HepG2 (cell line): ENCODE measurements around the gene RNASE13. TPM values are rescaled to one million over a fixed set of nuclear protein-coding genes. Genes with fewer than 3 reads are reported as not detected.
A peak's percentile ranks its signal among the peaks of the same experiment; 100 is the strongest.

Source experiments
- AGO1 ChIP-seq: fragments of 200-400 bp; formaldehyde crosslinking; IDR thresholded peaks from 2 replicates; pipeline ENCODE4 v1.6.1; 2017; ENCODE audit warnings: mild to moderate bottlenecking, low read depth, low read length, moderate library complexity; ENCODE audit not compliant: poor library complexity, severe bottlenecking
- FOXO1 ChIP-seq: sonication (generic); formaldehyde crosslinking; IDR thresholded peaks from 2 replicates; pipeline ENCODE4 v1.4.0; 2020; ENCODE audit warnings: missing genetic modification reagents
- HNRNPLL ChIP-seq: fragments of 200-400 bp; formaldehyde crosslinking; IDR thresholded peaks from 2 replicates; pipeline ENCODE4 v1.6.1; 2017; ENCODE audit warnings: mild to moderate bottlenecking, low read depth, low read length; ENCODE audit not compliant: poor library complexity, severe bottlenecking
- IRF2 ChIP-seq: IDR thresholded peaks from 2 replicates; pipeline ENCODE4 v1.6.1; 2018; ENCODE audit warnings: missing genetic modification reagents, missing compliant biosample characterization
- KLF6 ChIP-seq: IDR thresholded peaks from 2 replicates; pipeline ENCODE4 v1.8.0; 2016; ENCODE audit warnings: missing biosample characterization, missing genetic modification reagents
- NR2C2 ChIP-seq: sonication (generic); formaldehyde crosslinking; IDR thresholded peaks from 2 replicates; pipeline ENCODE4 v1.4.0; 2020; ENCODE audit warnings: missing genetic modification reagents, mild to moderate bottlenecking, moderate library complexity, borderline replicate concordance
- PITX1 ChIP-seq: sonication (generic); formaldehyde crosslinking; IDR thresholded peaks from 2 replicates; pipeline ENCODE4 v1.5.1; 2020; ENCODE audit warnings: mild to moderate bottlenecking, missing genetic modification reagents
- PTBP1 ChIP-seq: fragments of 200-400 bp; formaldehyde crosslinking; IDR thresholded peaks from 2 replicates; pipeline ENCODE4 v1.6.1; 2018; ENCODE audit warnings: low read length, low read depth; ENCODE audit not compliant: poor library complexity, severe bottlenecking
- RORA ChIP-seq: sonication (generic); formaldehyde crosslinking; IDR thresholded peaks from 2 replicates; pipeline ENCODE4 v1.5.0; 2020; ENCODE audit warnings: mild to moderate bottlenecking, missing genetic modification reagents, moderate library complexity
- SMAD9 ChIP-seq: sonication (generic); formaldehyde crosslinking; IDR thresholded peaks from 2 replicates; pipeline ENCODE4 v1.5.1; 2020; ENCODE audit warnings: mild to moderate bottlenecking, missing genetic modification reagents
- SOX6 ChIP-seq, 2 experiments: fragments of 450-650 bp in 1 of 2; sonication (generic) in 1 of 2; formaldehyde crosslinking in 1 of 2; IDR thresholded peaks; 2 replicates each; pipeline versions ENCODE4 v1.4.0 to v1.6.1; 2017 to 2020; ENCODE audit warnings: antibody characterized with exemption in 1 of 2, mild to moderate bottlenecking in 1 of 2, missing genetic modification reagents in 1 of 2
- SP140L ChIP-seq: sonication (generic); formaldehyde crosslinking; IDR thresholded peaks from 2 replicates; pipeline ENCODE4 v1.4.0; 2020; ENCODE audit warnings: missing genetic modification reagents, borderline replicate concordance
- ZIK1 ChIP-seq: sonication (generic); formaldehyde crosslinking; IDR thresholded peaks from 2 replicates; pipeline ENCODE4 v1.5.0; 2020; ENCODE audit warnings: mild to moderate bottlenecking, low read depth, missing genetic modification reagents, borderline replicate concordance
- ZNF264 ChIP-seq: sonication (generic); formaldehyde crosslinking; IDR thresholded peaks from 2 replicates; pipeline ENCODE4 v1.4.0; 2020; ENCODE audit warnings: missing genetic modification reagents
- ZNF335 ChIP-seq: sonication (generic); formaldehyde crosslinking; IDR thresholded peaks from 2 replicates; pipeline ENCODE4 v1.4.0; 2020; ENCODE audit warnings: missing genetic modification reagents
- ZNF354B ChIP-seq: sonication (generic); formaldehyde crosslinking; IDR thresholded peaks from 2 replicates; pipeline ENCODE4 v1.8.0; 2022; ENCODE audit warnings: mild to moderate bottlenecking, missing genetic modification reagents
- ZNF598 ChIP-seq: sonication (generic); formaldehyde crosslinking; IDR thresholded peaks from 2 replicates; pipeline ENCODE4 v1.5.1; 2020; ENCODE audit warnings: mild to moderate bottlenecking, missing genetic modification reagents, borderline replicate concordance
- ZNF616 ChIP-seq: sonication (generic); formaldehyde crosslinking; IDR thresholded peaks from 2 replicates; pipeline ENCODE4 v1.5.0; 2020; ENCODE audit warnings: low read depth, mild to moderate bottlenecking, missing genetic modification reagents
- ZNF619 ChIP-seq: sonication (generic); formaldehyde crosslinking; IDR thresholded peaks from 2 replicates; pipeline ENCODE4 v1.4.0; 2020; ENCODE audit warnings: mild to moderate bottlenecking, missing genetic modification reagents
- ZNF670 ChIP-seq: sonication (generic); formaldehyde crosslinking; IDR thresholded peaks from 2 replicates; pipeline ENCODE4 v1.8.0; 2022; ENCODE audit warnings: mild to moderate bottlenecking, missing genetic modification reagents, borderline replicate concordance
- ZNF710 ChIP-seq: sonication (generic); formaldehyde crosslinking; IDR thresholded peaks from 2 replicates; pipeline ENCODE4 v1.5.0; 2020; ENCODE audit warnings: mild to moderate bottlenecking, missing genetic modification reagents, borderline replicate concordance
- ZNF740 ChIP-seq: sonication (generic); formaldehyde crosslinking; IDR thresholded peaks from 2 replicates; pipeline ENCODE4 v1.4.0; 2020; ENCODE audit warnings: missing genetic modification reagents
- ZNF839 ChIP-seq: sonication (generic); formaldehyde crosslinking; IDR thresholded peaks from 2 replicates; pipeline ENCODE4 v1.4.0; 2020; ENCODE audit warnings: missing genetic modification reagents, mild to moderate bottlenecking, borderline replicate concordance
- ZSCAN31 ChIP-seq: sonication (generic); formaldehyde crosslinking; IDR thresholded peaks from 2 replicates; pipeline ENCODE4 v1.5.0; 2020; ENCODE audit warnings: low read depth, mild to moderate bottlenecking, missing genetic modification reagents
- ZSCAN5A ChIP-seq: sonication (generic); formaldehyde crosslinking; IDR thresholded peaks from 2 replicates; pipeline ENCODE4 v1.8.0; 2022; ENCODE audit warnings: mild to moderate bottlenecking, missing genetic modification reagents, borderline replicate concordance
- polyA plus RNA-seq, 8 experiments: library from polyadenylated mRNA; depleted of rRNA in 3 of 8; stranded (reverse) in 7 of 8; unstranded in 1 of 8; fragments of >200 nt; fragmentation: Illumina TruSeq in 4 of 8; extraction: Trizol in 4 of 8; gene quantifications; 2 replicates each; pipeline versions ENCODE4 v1.2.1 to v1.2.3, GENCODE V29; 2011 to 2016; ENCODE audit warnings: low read depth in 4 of 8, missing spikeins in 1 of 8, mixed read lengths in 1 of 8; ENCODE audit not compliant: insufficient read depth in 1 of 8
- total RNA-seq, 5 experiments: library from RNA; depleted of rRNA; stranded (reverse); fragments of >200 nt; fragmentation: Illumina TruSeq; extraction: Trizol; gene quantifications; 2 replicates each; pipeline ENCODE4 v1.2.3, GENCODE V29; 2016; ENCODE audit warnings: low read depth in 1 of 5

Gene RNASE13
- total and polyA plus RNA-seq, 2 of the 13 experiments (the other 11 are each of a cell fraction or from before 2014, with no cell fraction given): 1.0 TPM; not detected in 1

GRCh38 chr14:21039585-21040369 lies 5.2 kb upstream of the RNASE13 start (continued):
- TF ChIP-seq FOXO1: no peak
- no peak for TF ChIP-seq ZIK1
- no peak for TF ChIP-seq PITX1
- no peak for TF ChIP-seq ZNF670 (CRISPR knock-in tag)
- no peak for TF ChIP-seq ZNF839 (CRISPR knock-in tag)
- TF ChIP-seq ZNF335 (CRISPR knock-in tag): no peak
- TF ChIP-seq AGO1: no peak
- TF ChIP-seq IRF2: peak; percentile 40; the same call in 1 of the 2 replicates
- 0 out of 2 replicates have a peak, but pooled peaks have one; percentile 43 for TF ChIP-seq KLF6
- TF ChIP-seq SP140L (CRISPR knock-in tag): no peak
- TF ChIP-seq SOX6 (IDR thresholded peaks at IDR 0.05): no peak
- peak; percentile 67; the same call in 1 of the 2 replicates for TF ChIP-seq SOX6 (CRISPR knock-in tag; IDR thresholded peaks at IDR 0.05)
- no peak for TF ChIP-seq ZNF619 (CRISPR knock-in tag)
- no peak for TF ChIP-seq PTBP1
- no peak for TF ChIP-seq RORA (CRISPR knock-in tag)
- TF ChIP-seq HNRNPLL: no peak
- TF ChIP-seq SMAD9: no peak
- no peak for TF ChIP-seq ZNF598 (CRISPR knock-in tag)
- TF ChIP-seq ZSCAN31 (CRISPR knock-in tag): 0 out of 2 replicates have a peak, but pooled peaks have one; percentile 21
- TF ChIP-seq ZSCAN5A (CRISPR knock-in tag): no peak
- TF ChIP-seq ZNF264 (CRISPR knock-in tag): no peak
- no peak for TF ChIP-seq ZNF616 (CRISPR knock-in tag)
- TF ChIP-seq ZNF710 (CRISPR knock-in tag): peak; percentile 38; the same call in 1 of the 2 replicates
- no peak for TF ChIP-seq ZNF354B (CRISPR knock-in tag)
- peak; percentile 87; the same call in 1 of the 2 replicates for TF ChIP-seq ZNF740 (CRISPR knock-in tag)
- TF ChIP-seq NR2C2 (CRISPR knock-in tag): no peak; the same call in 1 of the 2 replicates
